ENCODE measurements around the gene RASA3.

DNA sequence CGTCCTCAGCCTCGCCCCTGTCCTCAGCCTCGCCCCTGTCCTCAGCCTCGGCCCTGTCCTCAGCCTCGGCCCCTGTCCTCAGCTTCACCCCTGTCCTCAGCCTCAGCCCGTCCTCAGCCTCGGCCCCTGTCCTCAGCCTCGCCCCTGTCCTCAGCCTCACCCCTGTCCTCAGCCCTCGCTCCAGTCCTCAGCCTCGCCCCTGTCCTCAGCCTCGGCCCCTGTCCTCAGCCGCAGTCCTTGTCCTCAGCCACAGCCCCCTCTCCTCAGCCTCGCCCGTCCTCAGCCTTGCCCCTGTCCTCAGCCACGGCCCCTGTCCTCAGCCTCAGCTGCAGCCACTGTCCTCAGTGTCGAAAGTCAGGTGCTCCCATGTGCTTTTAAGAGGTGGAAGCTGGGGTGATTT lies 169.0 kb downstream of the RASA3 start:
- TF ChIP-seq POLR2AphosphoS5 (IDR thresholded peaks at IDR 0.05) (no peak), EP300 (IDR thresholded peaks at IDR 0.05) (no peak)

Measured in gastroesophageal sphincter (tissue), 2 donors.